Cardiac muscle cell (in vitro differentiated cells and primary cell): ENCODE results near the gene ADGRL3. TPM values are rescaled to one million over a fixed set of nuclear protein-coding genes. Genes with fewer than 3 reads are reported as not detected.

Experiments
- DNase-seq, 2 donors: peaks; one replicate each; pipeline versions ENCODE4 v3.0.0 to v3.0.0-alpha.2; 2010 to 2017; ENCODE audit warnings: low read depth in 1 of 2, low spot score in 1 of 2
- H3K27ac ChIP-seq: fragments of 200-600 bp; sonication (generic); 2 replicates; pipeline ENCODE4 v1.5.1; 2016
- H3K27me3 ChIP-seq: fragments of 200-600 bp; sonication (generic); 2 replicates; pipeline ENCODE4 v1.6.0; 2016; ENCODE audit warnings: control low read depth
- H3K36me3 ChIP-seq: fragments of 200-600 bp; sonication (generic); 2 replicates; pipeline ENCODE4 v1.5.1; 2016; ENCODE audit warnings: control low read depth
- H3K4me1 ChIP-seq: fragments of 200-600 bp; sonication (generic); 2 replicates; pipeline ENCODE4 v1.8.1; 2017; ENCODE audit warnings: low read depth, mild to moderate bottlenecking, mixed run types
- H3K4me3 ChIP-seq: fragments of 200-600 bp; sonication (generic); 2 replicates; pipeline ENCODE4 v1.5.1; 2016; ENCODE audit warnings: mild to moderate bottlenecking
- H3K9me3 ChIP-seq: fragments of 200-600 bp; sonication (generic); 2 replicates; pipeline ENCODE4 v1.5.1; 2017; ENCODE audit warnings: low read depth, mild to moderate bottlenecking, control low read depth
- CTCF ChIP-seq: IDR thresholded peaks from 2 replicates; pipeline ENCODE4 v1.5.1; 2012; ENCODE audit warnings: low read depth, mild to moderate bottlenecking, low read length
- polyA plus RNA-seq: library from polyadenylated mRNA; unstranded; fragments of >200 nt; fragmentation: Nextera tagmentation; extraction: Ambion mirVana; gene quantifications from 2 replicates; pipeline ENCODE4 v1.2.1, GENCODE V29; 2016
- total RNA-seq: library from RNA; depleted of rRNA; stranded (reverse); fragments of >200 nt; gene quantifications from 2 replicates; pipeline ENCODE4 v1.2.3, GENCODE V29; 2016

ADGRL3 gene
- total and polyA plus RNA-seq, 2 experiments from 2014 or later: 2.4 to 4.8 TPM

- no peaks in the 10 kb centered on the region for H3K36me3 ChIP-seq
- H3K9me3 ChIP-seq: no peaks in the 10 kb centered on the region
- no peaks in the 10 kb centered on the region for H3K4me1 ChIP-seq
- no peak for TF ChIP-seq CTCF
- DNase-seq: no peak
- H3K27ac ChIP-seq: no peak overlapping the region
- H3K4me3 ChIP-seq: no peak overlapping the region
- no peaks in the 10 kb centered on the region for H3K27me3 ChIP-seq
These were observed 514.3 kb downstream of the ADGRL3 start for GRCh38 chr4:61714387-61714911.

DNA sequence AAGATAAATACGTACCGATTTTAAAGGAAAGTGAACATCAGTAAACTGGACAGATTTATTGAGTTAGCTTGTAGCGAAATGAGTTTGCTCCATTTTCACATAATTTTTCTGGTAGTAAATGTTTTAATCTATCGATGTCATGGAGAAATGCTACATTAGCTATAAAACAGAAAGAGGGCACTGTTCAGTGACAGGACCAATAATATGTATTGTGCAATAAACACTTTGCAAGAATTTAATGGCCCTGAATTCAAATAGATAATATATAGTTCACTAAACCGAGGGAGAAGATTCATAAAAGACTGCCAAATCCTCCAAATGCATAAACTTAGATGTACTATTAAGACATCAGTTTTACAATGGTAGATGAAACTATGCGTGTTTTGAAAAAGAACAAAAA, 516.3 kb downstream of the ADGRL3 start:
- DNase-seq: no peak
- TF ChIP-seq CTCF: no peak
- Histone ChIP-seq H3K4me1 (no peaks in the 10 kb centered on the region), H3K4me3 (no peak overlapping the region), H3K27me3 (no peaks in the 10 kb centered on the region), H3K36me3 (no peaks in the 10 kb centered on the region), H3K9me3 (no peaks in the 10 kb centered on the region), H3K27ac (no peak overlapping the region)

DNA sequence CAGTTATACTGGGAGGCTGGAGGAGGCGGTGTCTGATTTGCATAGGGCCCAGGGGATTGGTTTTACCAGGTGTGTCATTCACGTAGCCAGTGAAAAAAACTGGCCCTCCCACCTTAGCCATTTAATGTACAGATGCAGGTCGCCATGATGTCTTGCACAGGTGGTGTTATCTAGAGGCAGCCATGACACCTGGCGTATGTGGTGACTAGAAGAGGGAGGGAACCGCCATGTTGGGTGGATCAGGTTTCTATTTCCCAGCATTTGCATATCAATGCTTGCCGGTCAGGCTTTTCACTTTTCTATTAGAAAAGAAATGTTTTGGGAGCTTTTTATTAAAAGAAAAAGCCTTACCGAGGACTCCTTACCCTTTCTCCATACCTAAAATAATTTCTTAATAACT, 523.4 kb downstream of the ADGRL3 start:
- Histone ChIP-seq H3K4me1 (no peaks in the 10 kb centered on the region), H3K36me3 (no peaks in the 10 kb centered on the region), H3K27me3 (no peaks in the 10 kb centered on the region), H3K27ac (no peak overlapping the region), H3K4me3 (no peak overlapping the region), H3K9me3 (no peaks in the 10 kb centered on the region)
- no peak for DNase-seq
- no peak for TF ChIP-seq CTCF

DNA sequence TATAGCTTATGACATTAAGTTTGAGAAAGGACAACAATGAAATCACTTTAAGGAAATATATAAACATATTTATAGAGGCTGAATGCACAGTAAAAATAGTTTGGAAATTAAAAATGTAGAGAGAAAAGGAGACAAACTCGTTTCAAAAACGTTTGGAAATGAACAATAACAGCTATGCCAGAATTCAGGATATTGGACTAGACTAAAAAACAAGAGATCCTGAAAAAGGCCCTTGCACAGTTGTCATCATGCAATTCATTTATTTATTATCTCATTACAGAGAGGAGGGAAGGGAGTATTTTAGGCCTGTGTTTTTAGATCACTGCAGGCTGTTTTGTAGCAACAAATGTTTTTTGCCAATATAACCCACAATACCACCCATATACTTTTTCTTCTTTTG, 527.2 kb downstream of the ADGRL3 start:
- Histone ChIP-seq H3K27me3 (no peaks in the 10 kb centered on the region), H3K27ac (no peak overlapping the region), H3K4me1 (no peaks in the 10 kb centered on the region), H3K9me3 (no peaks in the 10 kb centered on the region), H3K4me3 (no peak overlapping the region), H3K36me3 (no peaks in the 10 kb centered on the region)
- TF ChIP-seq CTCF: no peak
- no peak for DNase-seq

DNA sequence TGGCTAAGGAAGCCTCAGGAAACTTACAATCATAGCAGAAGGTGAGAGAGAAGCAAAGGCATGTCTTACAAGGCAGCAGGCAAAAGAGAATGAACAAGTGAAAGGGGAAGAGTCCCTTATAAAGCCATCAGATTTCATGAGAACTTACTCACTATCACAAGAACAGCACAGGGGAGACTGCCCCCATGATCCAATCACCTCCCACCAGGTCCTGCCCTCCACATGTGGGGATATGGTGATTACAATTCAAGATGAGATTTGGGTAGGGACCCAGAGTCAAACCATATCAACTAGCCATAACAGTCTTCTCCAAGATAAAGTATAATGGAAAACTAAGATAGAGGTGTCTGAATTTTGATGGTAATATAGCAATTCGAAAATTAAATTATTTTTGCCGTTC, 534.3 kb downstream of the ADGRL3 start:
- Histone ChIP-seq H3K27me3 (no peaks in the 10 kb centered on the region), H3K4me1 (no peaks in the 10 kb centered on the region), H3K27ac (no peak overlapping the region), H3K36me3 (no peaks in the 10 kb centered on the region), H3K4me3 (no peak overlapping the region), H3K9me3 (no peaks in the 10 kb centered on the region)
- no peak for DNase-seq
- no peak for TF ChIP-seq CTCF

DNA sequence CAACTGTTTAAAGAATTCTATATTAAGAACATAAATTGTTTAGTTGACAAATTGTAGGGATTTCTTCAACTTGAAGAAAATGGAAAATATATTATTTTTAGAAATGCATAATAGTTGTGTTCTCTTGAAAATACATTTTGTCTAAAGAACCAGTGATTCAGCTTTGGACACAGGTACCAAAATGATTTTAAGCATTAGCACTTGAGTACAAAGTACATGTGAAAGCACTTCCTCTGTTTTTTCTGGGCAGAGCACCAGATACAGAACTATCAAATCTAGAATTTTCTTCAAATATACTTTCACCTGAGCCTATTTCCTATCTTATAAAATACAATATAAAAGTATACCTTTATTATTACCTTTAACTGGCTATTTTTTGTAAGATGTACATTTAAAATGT, 539.8 kb downstream of the ADGRL3 start:
- TF ChIP-seq CTCF: no peak
- Histone ChIP-seq H3K4me1 (peaks cover 8% of the 10 kb centered on the region), H3K27me3 (no peaks in the 10 kb centered on the region), H3K4me3 (no peak overlapping the region), H3K27ac (no peak overlapping the region), H3K36me3 (no peaks in the 10 kb centered on the region), H3K9me3 (no peaks in the 10 kb centered on the region)
- DNase-seq: no peak
